Nephron progenitor cell (in vitro differentiated cells): ENCODE measurements around the gene TRAF3.
A peak's percentile ranks its signal among the peaks of the same experiment; 100 is the strongest.

Experiments used
- DNase-seq: peaks from one replicate; pipeline ENCODE4 v3.0.0; 2021
- H3K27ac Mint-ChIP-seq: 2 replicates; pipeline ENCODE4 v1.8.0; 2021; ENCODE audit warnings: mild to moderate bottlenecking, moderate library complexity, mixed read lengths
- H3K27me3 Mint-ChIP-seq: 2 replicates; pipeline ENCODE4 v1.8.0; 2021; ENCODE audit warnings: mild to moderate bottlenecking, low read depth, mixed read lengths; ENCODE audit not compliant: poor library complexity
- H3K36me3 Mint-ChIP-seq: 2 replicates; pipeline ENCODE4 v1.8.0; 2021; ENCODE audit warnings: low read depth, mixed read lengths
- H3K4me1 Mint-ChIP-seq: 2 replicates; pipeline ENCODE4 v1.8.0; 2021; ENCODE audit warnings: mixed read lengths
- H3K4me3 Mint-ChIP-seq: 2 replicates; pipeline ENCODE4 v1.8.0; 2021; ENCODE audit warnings: mild to moderate bottlenecking, moderate library complexity, mixed read lengths
- H3K9me3 Mint-ChIP-seq: 2 replicates; pipeline ENCODE4 v1.8.0; 2021; ENCODE audit warnings: mild to moderate bottlenecking, moderate library complexity, mixed read lengths
- TF ChIP-seq, protein P1 (sequence below): fragments of 200-600 bp; sonication (generic); IDR thresholded peaks from 2 replicates; pipeline ENCODE4 v1.5.0; 2021; ENCODE audit warnings: antibody characterized with exemption

The TRAF3 gene

GRCh38 chr14:102798926-102799325 lies 21.7 kb downstream of the TRAF3 start:
- Mint-ChIP-seq H3K36me3 (peaks cover 6% of the 10 kb centered on the region), H3K4me1 (peaks cover 36% of the 10 kb centered on the region), H3K27ac (peak overlapping the region; percentile 75), H3K4me3 (no peak overlapping the region), H3K27me3 (no peaks in the 10 kb centered on the region), H3K9me3 (peaks cover under 1% of the 10 kb centered on the region)
- TF ChIP-seq, protein P1, sequence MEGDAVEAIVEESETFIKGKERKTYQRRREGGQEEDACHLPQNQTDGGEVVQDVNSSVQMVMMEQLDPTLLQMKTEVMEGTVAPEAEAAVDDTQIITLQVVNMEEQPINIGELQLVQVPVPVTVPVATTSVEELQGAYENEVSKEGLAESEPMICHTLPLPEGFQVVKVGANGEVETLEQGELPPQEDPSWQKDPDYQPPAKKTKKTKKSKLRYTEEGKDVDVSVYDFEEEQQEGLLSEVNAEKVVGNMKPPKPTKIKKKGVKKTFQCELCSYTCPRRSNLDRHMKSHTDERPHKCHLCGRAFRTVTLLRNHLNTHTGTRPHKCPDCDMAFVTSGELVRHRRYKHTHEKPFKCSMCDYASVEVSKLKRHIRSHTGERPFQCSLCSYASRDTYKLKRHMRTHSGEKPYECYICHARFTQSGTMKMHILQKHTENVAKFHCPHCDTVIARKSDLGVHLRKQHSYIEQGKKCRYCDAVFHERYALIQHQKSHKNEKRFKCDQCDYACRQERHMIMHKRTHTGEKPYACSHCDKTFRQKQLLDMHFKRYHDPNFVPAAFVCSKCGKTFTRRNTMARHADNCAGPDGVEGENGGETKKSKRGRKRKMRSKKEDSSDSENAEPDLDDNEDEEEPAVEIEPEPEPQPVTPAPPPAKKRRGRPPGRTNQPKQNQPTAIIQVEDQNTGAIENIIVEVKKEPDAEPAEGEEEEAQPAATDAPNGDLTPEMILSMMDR = no peak
- DNase-seq = no peak

GRCh38 chr14:102799684-102800562 lies 22.7 kb downstream of the TRAF3 start:
- H3K27me3 Mint-ChIP-seq = no peaks in the 10 kb centered on the region
- H3K9me3 Mint-ChIP-seq = no peaks in the 10 kb centered on the region
- H3K27ac Mint-ChIP-seq = peak overlapping the region; percentile 87
- H3K36me3 Mint-ChIP-seq = peaks cover 8% of the 10 kb centered on the region
- DNase-seq = no peak
- H3K4me1 Mint-ChIP-seq = peaks cover 35% of the 10 kb centered on the region
- H3K4me3 Mint-ChIP-seq = no peak overlapping the region
- TF ChIP-seq, protein P1 = no peak

GRCh38 chr14:102802834-102803523 lies 25.7 kb downstream of the TRAF3 start:
- H3K27me3 Mint-ChIP-seq = peaks cover 5% of the 10 kb centered on the region
- H3K27ac Mint-ChIP-seq = peak overlapping the region; percentile 79
- peaks cover 7% of the 10 kb centered on the region for H3K36me3 Mint-ChIP-seq
- no peak for DNase-seq
- H3K4me3 Mint-ChIP-seq = no peak overlapping the region
- peaks cover 43% of the 10 kb centered on the region for H3K4me1 Mint-ChIP-seq
- no peaks in the 10 kb centered on the region for H3K9me3 Mint-ChIP-seq
- TF ChIP-seq, protein P1 = no peak

DNA sequence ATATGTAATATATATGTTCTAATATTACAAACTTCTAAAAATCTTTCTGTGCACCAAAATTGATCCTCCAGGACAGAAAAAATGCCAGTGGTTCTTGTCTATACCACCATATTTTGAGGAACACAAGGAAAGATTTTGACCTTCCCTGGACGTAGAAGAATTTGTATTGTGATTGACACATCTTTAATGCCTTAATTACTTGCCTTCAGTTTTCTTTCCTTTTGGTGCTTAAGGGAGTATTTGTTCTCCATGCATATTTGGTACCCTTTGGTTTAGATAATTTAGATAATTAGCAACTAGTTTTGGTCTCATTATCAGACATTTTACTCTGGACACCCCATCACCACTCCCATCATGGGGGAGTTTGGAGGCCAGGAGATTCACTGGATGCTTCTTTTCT lies 27.6 kb downstream of the TRAF3 start:
- Mint-ChIP-seq H3K4me3 (no peak overlapping the region), H3K4me1 (peaks cover 33% of the 10 kb centered on the region), H3K9me3 (no peaks in the 10 kb centered on the region), H3K36me3 (peaks cover 7% of the 10 kb centered on the region), H3K27ac (no peak overlapping the region), H3K27me3 (peaks cover 5% of the 10 kb centered on the region)
- no peak for DNase-seq
- TF ChIP-seq, protein P1 = no peak

DNA sequence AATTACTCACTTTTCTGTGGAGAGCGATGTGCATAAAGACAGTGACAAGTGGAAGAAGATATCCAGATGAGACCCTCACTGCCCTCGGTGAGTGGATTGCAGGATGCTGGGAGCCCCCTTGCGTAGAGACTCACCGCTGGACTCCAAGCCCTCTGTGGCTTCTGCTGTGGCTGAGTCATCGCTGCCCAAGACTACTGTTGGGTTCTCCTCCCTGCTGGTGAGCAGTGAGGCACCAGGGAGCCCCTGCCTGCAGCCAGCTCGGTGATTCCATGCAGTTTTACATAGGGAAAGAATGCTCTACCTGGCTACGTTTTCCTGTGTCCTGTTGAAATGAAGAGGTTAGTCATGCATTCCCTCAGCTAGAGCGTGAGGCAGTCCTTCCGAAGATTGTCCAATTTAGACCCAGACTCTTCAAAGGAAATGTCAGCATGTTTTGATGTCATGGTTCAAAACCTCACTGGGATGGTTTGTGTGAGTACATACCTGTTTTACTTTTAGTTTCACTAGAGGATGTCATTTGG lies 28.2 kb downstream of the TRAF3 start:
- no peak for DNase-seq
- Mint-ChIP-seq H3K27ac (no peak overlapping the region), H3K4me1 (peaks cover 33% of the 10 kb centered on the region)

More for the DNA sequence above, 28.2 kb downstream of the TRAF3 start:
- H3K4me3 Mint-ChIP-seq = no peak overlapping the region
- TF ChIP-seq, protein P1 = no peak
- H3K27me3 Mint-ChIP-seq = peaks cover 5% of the 10 kb centered on the region
- peaks cover 7% of the 10 kb centered on the region for H3K36me3 Mint-ChIP-seq
- no peaks in the 10 kb centered on the region for H3K9me3 Mint-ChIP-seq
